Body of pancreas (tissue), 4 donors: Measurements from ENCODE around the gene SLC26A2. TPM values are rescaled to one million over a fixed set of nuclear protein-coding genes. Genes with fewer than 3 reads are reported as not detected.

Experiments
- ATAC-seq: fragments of 150-250 bp; one replicate; pipeline ENCODE4 v1.9.1; 2016
- DNase-seq, 4 donors: peaks; one replicate each; pipeline ENCODE4 v3.0.0-alpha.2; 2019
- H3K27ac ChIP-seq, 4 donors: fragments of 200-600 bp; sonication (generic); 1 replicate in 3 of 4; 2 replicates in 1 of 4; pipeline versions ENCODE4 v1.5.1 to v1.6.1; 2016 to 2019; ENCODE audit warnings: mild to moderate bottlenecking in 1 of 4, mixed read lengths in 1 of 4, moderate library complexity in 1 of 4
- H3K27me3 ChIP-seq, 2 donors: fragments of 200-600 bp; sonication (generic); one replicate each; pipeline ENCODE4 v1.6.0; 2016; ENCODE audit warnings: mild to moderate bottlenecking in 1 of 2
- H3K36me3 ChIP-seq, 2 donors: fragments of 200-600 bp; sonication (generic); replicated peaks in 1 of 2; 2 replicates each; pipeline ENCODE4 v1.5.1; 2016; ENCODE audit warnings: low read depth in 2 of 2; ENCODE audit not compliant: insufficient read depth in 1 of 2
- H3K4me1 ChIP-seq: fragments of 200-600 bp; sonication (generic); one replicate; pipeline ENCODE4 v1.6.0; 2016
- H3K4me3 ChIP-seq, 2 donors: fragments of 200-600 bp; sonication (generic); 1 replicate in 1 of 2; 2 replicates in 1 of 2; pipeline ENCODE4 v1.5.1; 2016 to 2019
- H3K9me3 ChIP-seq, 3 donors: fragments of 200-600 bp; sonication (generic); 1 replicate in 2 of 3; 2 replicates in 1 of 3; pipeline ENCODE4 v1.5.1; 2016
- POLR2A ChIP-seq, 3 donors: fragments of 450-650 bp; IDR thresholded peaks; one replicate each; pipeline ENCODE4 v1.6.1; 2016; ENCODE audit warnings: antibody characterized with exemption in 3 of 3, mild to moderate bottlenecking in 2 of 3
- WGBS, 2 donors: methylation state at CpG; one replicate each; pipeline ENCODE4 v1.1.5; 2017; 5-methylcytosine and 5-hydroxymethylcytosine counted together
- intact Hi-C: fragments of 100-400 bp; cut with DNase I; formaldehyde crosslinking; loops from one replicate; pipeline ENCODE4 v1.15.1; 2023
- total RNA-seq, 2 donors: library from RNA; depleted of rRNA; stranded (reverse); fragments of >200 nt; gene quantifications; one replicate each; pipeline ENCODE4 v1.1.0, GENCODE V29; 2016
- TF ChIP-seq, protein P1 (sequence below), 7 experiments: fragments of 450-650 bp in 4 of 7; fragments of 200-600 bp in 3 of 7; sonication (generic) in 3 of 7; IDR thresholded peaks; one replicate each; pipeline ENCODE4 v1.5.1; 2016 to 2019; ENCODE audit warnings: antibody characterized with exemption in 7 of 7

Gene SLC26A2
- total RNA-seq, 2 donors from 2014 or later: 2.3 to 6.5 TPM

DNA sequence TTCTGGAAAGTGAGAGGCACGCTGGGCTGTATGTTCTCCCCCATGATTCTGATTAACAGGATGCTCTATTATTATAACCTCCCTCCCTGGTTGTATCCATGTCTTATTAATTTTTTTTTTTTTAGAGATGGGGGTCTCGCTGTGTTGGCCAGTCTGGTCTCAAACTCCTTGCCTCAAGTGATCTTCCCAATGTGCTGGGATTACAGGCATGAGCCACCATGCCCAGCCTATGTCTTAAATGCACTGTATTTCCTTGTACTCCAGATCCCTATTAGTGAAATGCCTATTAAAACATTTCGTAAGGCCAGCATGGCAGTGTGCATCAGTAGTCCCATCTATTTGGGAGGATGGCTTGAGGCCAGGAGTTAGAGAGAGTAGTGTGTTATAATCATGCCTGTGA lies 32.9 kb downstream of the SLC26A2 start:
- WGBS, 2 donors: 89 to 90% methylated on average over 3 of the region's 3 CpGs
- H3K27me3 ChIP-seq: no peaks in the 10 kb centered on the region
- no peaks in the 10 kb centered on the region for H3K9me3 ChIP-seq
- H3K36me3 ChIP-seq: peaks cover 0 to 3% of the 10 kb centered on the region in 2 donors
- no peak for ATAC-seq
- H3K4me3 ChIP-seq: no peak overlapping the region
- no peaks in the 10 kb centered on the region for H3K4me1 ChIP-seq
- intact Hi-C loops: loop anchor here (10.0 kb wide), 2 partner anchors 49 to 359 kb away; partner anchors contain the start of gene PDE6A
- no peak for DNase-seq
- H3K27ac ChIP-seq: no peak overlapping the region
- no peak for TF ChIP-seq POLR2A (IDR thresholded peaks at IDR 0.05)
- TF ChIP-seq, protein P1, sequence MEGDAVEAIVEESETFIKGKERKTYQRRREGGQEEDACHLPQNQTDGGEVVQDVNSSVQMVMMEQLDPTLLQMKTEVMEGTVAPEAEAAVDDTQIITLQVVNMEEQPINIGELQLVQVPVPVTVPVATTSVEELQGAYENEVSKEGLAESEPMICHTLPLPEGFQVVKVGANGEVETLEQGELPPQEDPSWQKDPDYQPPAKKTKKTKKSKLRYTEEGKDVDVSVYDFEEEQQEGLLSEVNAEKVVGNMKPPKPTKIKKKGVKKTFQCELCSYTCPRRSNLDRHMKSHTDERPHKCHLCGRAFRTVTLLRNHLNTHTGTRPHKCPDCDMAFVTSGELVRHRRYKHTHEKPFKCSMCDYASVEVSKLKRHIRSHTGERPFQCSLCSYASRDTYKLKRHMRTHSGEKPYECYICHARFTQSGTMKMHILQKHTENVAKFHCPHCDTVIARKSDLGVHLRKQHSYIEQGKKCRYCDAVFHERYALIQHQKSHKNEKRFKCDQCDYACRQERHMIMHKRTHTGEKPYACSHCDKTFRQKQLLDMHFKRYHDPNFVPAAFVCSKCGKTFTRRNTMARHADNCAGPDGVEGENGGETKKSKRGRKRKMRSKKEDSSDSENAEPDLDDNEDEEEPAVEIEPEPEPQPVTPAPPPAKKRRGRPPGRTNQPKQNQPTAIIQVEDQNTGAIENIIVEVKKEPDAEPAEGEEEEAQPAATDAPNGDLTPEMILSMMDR (IDR thresholded peaks at IDR 0.05): no peak

DNA sequence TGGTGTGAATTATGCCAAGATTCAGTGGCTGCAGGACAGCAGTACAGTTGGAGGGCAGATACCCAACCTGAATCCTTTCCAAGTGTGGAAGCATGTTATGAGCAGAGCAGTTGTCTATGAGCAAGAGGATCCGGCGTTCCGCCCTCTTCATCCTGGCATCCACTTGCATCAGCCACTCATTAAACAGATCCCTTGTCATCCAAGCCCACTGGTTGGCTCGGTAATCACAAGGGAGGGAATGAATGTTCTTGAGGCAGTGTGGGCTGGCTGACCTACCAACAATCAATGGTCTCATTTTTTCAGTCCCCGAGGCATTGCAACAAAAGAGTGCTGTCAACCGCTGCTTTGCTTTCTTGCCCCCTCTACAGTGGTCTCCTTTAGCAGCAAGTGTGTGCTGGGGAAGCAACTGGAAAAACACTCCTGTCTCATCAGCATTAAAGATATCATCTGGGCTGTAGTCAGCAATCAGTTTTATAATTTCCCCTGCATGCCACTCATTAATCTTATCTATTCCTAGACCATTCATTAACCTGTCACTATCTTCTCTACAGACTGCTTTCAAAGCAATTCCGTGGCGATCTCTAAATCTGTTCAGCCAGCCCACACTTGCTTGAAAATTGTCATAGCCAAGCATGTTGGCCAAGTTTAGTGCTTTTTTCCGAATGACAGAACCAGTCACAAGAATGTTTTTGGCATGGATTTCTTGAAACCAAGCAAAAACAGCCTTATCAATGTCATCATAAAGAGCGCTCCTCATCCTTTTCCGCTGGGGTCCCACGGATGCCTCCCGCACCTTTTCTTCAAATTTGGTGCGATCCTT lies 35.0 kb downstream of the SLC26A2 start:
- H3K4me1 ChIP-seq: peaks cover 15% of the 10 kb centered on the region
- no peaks in the 10 kb centered on the region for H3K27me3 ChIP-seq
- 86% methylated on average over 14 of the region's 14 CpGs for WGBS, 2 donors
- H3K27ac ChIP-seq: no peak overlapping the region
- H3K36me3 ChIP-seq: peaks cover 0 to 3% of the 10 kb centered on the region in 2 donors
- ATAC-seq: no peak
- TF ChIP-seq, protein P1 (IDR thresholded peaks at IDR 0.05): no peak
- no peak for TF ChIP-seq POLR2A (IDR thresholded peaks at IDR 0.05)
- no peak overlapping the region for H3K4me3 ChIP-seq
- intact Hi-C loops: loop anchor here (10.0 kb wide), 2 partner anchors 51 to 361 kb away; partner anchors contain the start of gene PDE6A
- H3K9me3 ChIP-seq: no peaks in the 10 kb centered on the region
- no peak for DNase-seq

DNA sequence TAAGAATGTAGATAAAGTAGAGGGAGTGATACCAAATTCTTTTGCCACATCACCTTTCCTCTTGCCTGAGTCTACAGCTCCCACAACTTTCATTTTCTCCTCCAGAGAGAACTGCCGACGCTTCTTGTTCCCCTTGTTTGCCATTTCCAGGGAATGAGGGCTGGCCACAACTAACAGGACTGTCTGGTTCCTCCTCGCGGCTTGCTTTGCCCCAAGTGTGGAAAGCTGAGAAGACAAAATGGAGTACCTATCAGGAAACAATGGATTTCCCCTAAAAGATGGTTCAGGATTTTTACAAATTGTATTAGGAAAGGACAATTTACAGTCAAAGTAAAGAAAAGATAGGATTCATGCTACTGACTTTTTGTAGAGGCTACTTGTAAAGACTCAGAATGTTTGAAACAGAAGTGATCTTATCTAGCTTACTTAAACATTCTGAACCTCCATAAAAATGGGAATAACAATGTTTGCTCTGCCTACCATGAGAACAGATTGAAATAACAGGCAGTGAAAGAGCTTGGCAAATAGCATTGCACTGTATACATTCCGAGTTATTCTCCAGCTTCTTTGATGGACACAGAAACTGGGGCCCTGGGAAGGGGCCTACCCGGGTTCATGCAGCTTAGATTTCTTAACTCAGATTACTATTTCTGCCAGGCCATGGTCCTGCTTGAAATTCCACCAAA lies 35.8 kb downstream of the SLC26A2 start:
- H3K9me3 ChIP-seq: no peaks in the 10 kb centered on the region
- TF ChIP-seq, protein P1 (IDR thresholded peaks at IDR 0.05): no peak
- TF ChIP-seq POLR2A (IDR thresholded peaks at IDR 0.05): no peak
- H3K27me3 ChIP-seq: no peaks in the 10 kb centered on the region
- no peak overlapping the region for H3K27ac ChIP-seq
- peaks cover 0 to 3% of the 10 kb centered on the region in 2 donors for H3K36me3 ChIP-seq
- H3K4me3 ChIP-seq: no peak overlapping the region
- WGBS, 2 donors: 84 to 85% methylated on average over 6 of the region's 6 CpGs
- ATAC-seq: no peak
- DNase-seq: no peak
- H3K4me1 ChIP-seq: peaks cover 17% of the 10 kb centered on the region
- intact Hi-C loops: loop anchor here (10.0 kb wide), 2 partner anchors 52 to 362 kb away; partner anchors contain the start of gene PDE6A

DNA sequence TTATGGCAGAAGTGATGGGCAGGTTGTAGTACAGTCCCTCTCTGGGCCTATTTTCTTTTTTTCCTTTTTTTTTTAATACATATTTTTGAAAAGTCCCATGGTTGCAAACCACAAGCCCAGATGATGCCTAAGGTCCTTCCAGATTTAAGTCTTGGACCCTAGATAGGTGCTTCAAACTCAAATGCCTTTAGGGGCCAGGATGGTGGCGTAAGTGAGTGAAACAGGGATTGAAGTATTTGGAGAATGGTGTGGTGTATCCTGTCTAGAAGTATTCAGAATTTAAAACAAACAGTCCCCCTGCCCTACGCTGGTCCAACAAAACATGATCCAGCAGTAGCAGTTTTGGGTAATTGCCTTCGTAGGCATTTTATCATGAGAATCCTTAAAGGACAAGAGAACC lies 37.7 kb downstream of the SLC26A2 start:
- peaks cover 36% of the 10 kb centered on the region for H3K4me1 ChIP-seq
- ATAC-seq: no peak
- 94 to 100% methylated on average over 3 of the region's 3 CpGs for WGBS, 2 donors

More for the DNA sequence above, 37.7 kb downstream of the SLC26A2 start:
- Histone ChIP-seq H3K27ac (no peak overlapping the region), H3K27me3 (no peaks in the 10 kb centered on the region), H3K4me3 (no peak overlapping the region), H3K9me3 (no peaks in the 10 kb centered on the region), H3K36me3 (peaks cover 0 to 3% of the 10 kb centered on the region in 2 donors)
- no peak for DNase-seq
- TF ChIP-seq POLR2A (IDR thresholded peaks at IDR 0.05): no peak
- TF ChIP-seq, protein P1 (IDR thresholded peaks at IDR 0.05): no peak
- intact Hi-C loops: loop anchor here (10.0 kb wide), 2 partner anchors 53 to 363 kb away; partner anchors contain the start of gene PDE6A
